NB4 (cell line): ENCODE data around the gene CLASP1.
"Not testable (repeated sequence)": the region's sequence is repeated elsewhere in the genome, so short reads cannot be mapped to it uniquely, and the experiment has no call there.

Experiments
- DNase-seq: peaks from one replicate; pipeline ENCODE4 v3.0.0; 2010; ENCODE audit warnings: low read depth
- H3K4me3 ChIP-seq: one replicate; pipeline ENCODE4 v1.5.1; 2011; ENCODE audit warnings: mild to moderate bottlenecking, low read depth, low read length, moderate library complexity
- MYC ChIP-seq: IDR thresholded peaks from 2 replicates; pipeline ENCODE4 v1.6.1; 2011; ENCODE audit warnings: low read depth, low read length
- POLR2A ChIP-seq: IDR thresholded peaks from 2 replicates; pipeline ENCODE4 v1.6.1; 2011; ENCODE audit warnings: mild to moderate bottlenecking; ENCODE audit not compliant: insufficient read length; ENCODE audit errors: extremely low read depth
- TF ChIP-seq, protein P1 (sequence below): IDR thresholded peaks from 2 replicates; pipeline ENCODE4 v1.6.1; 2011; ENCODE audit warnings: low read depth, low read length
- TF ChIP-seq, protein P2 (sequence below): IDR thresholded peaks from one replicate; pipeline ENCODE4 v1.5.1; 2012; ENCODE audit warnings: low read depth, low read length

Gene CLASP1

DNA sequence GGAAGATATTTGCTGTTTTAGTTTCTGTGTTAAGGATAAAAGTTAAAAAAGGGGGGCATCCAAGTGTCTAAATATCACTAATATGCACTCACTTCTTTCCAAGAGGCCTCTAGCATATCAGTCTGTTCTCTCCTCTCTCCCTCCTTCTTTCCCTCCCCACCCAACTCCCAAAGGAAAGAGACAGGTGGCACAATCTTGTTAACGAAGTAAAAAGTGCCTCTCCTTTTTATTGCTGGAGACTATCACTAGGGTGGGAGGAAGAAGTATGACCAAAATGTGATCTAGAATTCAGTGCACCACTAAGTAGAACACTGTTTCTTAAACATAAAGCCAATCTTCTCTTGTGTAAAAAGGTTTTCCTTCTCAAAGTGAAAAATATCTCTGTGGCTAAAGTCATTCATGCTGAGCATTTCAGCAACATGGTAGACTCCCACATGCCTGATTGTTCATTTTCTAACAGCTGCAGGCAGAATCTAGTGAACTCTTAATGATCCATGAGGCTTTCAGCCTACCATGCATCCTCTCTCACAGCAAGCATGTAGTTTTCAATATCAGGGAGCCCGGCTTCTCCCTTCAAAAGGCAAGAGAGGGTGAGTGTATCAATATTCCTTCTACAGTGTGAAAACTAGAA lies 79.1 kb downstream of the CLASP1 start:
- TF ChIP-seq MYC (no peak), POLR2A (no peak)
- TF ChIP-seq, protein P1, sequence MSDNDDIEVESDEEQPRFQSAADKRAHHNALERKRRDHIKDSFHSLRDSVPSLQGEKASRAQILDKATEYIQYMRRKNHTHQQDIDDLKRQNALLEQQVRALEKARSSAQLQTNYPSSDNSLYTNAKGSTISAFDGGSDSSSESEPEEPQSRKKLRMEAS, result no peak
- TF ChIP-seq, protein P2, sequence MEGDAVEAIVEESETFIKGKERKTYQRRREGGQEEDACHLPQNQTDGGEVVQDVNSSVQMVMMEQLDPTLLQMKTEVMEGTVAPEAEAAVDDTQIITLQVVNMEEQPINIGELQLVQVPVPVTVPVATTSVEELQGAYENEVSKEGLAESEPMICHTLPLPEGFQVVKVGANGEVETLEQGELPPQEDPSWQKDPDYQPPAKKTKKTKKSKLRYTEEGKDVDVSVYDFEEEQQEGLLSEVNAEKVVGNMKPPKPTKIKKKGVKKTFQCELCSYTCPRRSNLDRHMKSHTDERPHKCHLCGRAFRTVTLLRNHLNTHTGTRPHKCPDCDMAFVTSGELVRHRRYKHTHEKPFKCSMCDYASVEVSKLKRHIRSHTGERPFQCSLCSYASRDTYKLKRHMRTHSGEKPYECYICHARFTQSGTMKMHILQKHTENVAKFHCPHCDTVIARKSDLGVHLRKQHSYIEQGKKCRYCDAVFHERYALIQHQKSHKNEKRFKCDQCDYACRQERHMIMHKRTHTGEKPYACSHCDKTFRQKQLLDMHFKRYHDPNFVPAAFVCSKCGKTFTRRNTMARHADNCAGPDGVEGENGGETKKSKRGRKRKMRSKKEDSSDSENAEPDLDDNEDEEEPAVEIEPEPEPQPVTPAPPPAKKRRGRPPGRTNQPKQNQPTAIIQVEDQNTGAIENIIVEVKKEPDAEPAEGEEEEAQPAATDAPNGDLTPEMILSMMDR, result no peak
- no peak overlapping the region for H3K4me3 ChIP-seq
- DNase-seq, result no peak

DNA sequence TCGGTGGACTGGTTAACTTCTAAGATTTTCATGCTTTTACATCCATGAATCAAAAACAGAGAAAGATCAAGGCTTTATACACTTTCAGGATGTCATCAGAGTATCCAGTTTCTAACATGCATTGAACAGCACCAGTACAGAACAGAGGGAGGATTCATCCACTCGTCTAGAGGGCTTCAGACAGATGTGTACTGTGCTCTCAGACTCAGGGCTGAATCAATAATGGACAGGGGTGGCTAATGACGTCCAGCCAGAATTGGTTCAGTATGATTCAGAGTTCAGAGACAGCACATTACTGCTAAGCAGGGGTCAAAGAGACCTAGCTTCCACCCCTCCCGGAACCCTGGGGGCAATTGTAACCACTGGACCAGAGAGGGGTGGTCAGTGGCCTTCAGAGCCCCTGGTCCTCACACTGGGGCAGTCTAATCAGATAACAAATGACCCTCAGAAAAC lies 81.3 kb downstream of the CLASP1 start:
- H3K4me3 ChIP-seq, result no peak overlapping the region
- TF ChIP-seq MYC (no peak), POLR2A (no peak)
- TF ChIP-seq, protein P1, result no peak
- TF ChIP-seq, protein P2, result no peak
- DNase-seq, result no peak

DNA sequence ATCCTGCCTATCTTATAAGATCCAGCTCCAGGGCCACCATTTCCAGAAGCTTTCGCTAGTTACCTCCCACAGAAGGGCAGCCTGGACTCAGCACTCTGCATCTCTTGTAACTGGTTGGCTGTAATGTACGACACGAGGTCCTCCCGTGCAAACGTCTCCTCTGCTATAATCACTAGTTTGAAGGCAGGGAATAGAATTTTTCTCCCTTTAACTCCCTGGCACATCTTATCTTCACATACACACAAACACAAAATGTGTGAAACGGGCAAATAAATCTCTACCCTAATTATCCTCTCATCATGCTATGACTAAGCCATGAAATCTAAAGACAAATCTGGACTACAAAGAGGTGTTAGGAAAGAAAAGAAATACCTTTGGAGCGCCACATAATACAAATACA lies 81.8 kb downstream of the CLASP1 start:
- TF ChIP-seq POLR2A (no peak), MYC (no peak)
- TF ChIP-seq, protein P2, result no peak
- TF ChIP-seq, protein P1, result no peak
- H3K4me3 ChIP-seq, result no peak overlapping the region
- DNase-seq, result no peak

DNA sequence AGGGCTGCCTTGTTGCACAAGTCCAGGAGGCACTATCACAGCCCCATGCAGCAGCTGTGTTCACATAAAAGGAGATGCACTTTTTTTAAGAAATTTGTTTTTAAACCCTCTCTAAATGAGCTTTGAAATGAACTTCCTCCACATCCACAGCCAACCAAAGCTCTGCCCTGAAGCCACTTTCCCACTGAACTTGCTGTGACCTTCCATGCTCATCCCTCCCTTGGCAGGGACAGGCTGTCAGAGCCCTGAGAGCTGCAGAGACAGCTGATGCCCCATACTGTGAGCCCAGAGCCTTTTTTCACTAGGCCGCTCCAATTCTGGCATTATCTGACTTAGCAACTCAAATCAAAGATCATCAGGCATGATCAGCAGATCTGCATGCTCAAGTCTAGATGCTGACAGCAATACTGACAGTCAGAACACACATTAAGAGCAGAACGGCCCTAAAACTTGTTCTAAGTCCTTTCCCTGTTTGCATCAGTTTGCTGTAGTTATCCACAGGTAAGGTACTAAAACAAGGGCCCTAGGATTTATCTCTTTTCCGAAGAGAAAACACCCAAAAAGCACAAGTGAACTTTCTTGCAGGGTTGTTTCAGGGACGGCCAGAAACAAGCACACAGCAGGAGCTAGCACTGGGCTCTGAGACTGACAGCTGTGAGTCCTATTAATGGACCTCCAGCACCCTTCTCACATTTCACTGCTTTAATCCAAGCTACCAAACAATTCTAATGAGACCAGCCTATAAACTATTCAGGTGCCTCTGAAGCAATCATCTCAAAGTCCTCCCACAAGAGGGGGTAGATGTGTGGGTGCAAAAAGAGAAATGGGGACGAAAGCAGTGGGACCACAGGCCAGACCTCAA lies 83.6 kb downstream of the CLASP1 start:
- no peak for DNase-seq
- TF ChIP-seq, protein P2, result no peak
- TF ChIP-seq POLR2A, result no peak
- TF ChIP-seq, protein P1, result no peak
- TF ChIP-seq MYC, result no peak
- H3K4me3 ChIP-seq, result no peak overlapping the region

DNA sequence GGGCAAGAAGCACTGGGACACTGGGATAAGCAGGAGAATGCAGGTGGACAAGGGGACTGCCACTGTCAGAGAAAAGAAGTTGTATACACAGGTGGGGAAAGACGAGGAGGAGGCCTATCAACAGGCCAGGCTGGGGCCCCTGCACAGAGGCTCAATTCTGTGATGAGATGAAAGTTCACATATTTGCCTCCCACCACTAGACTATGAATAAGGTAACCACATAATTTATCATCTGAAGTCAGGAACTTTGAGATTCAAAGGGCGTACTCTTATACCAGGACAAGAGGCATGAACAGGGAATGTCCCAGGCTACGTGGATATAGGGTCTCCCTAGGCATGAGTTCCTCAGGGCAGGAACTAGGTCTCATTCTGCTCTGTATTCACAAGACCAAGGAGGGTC lies 84.4 kb downstream of the CLASP1 start:
- DNase-seq, result no peak
- TF ChIP-seq POLR2A, result no peak
- TF ChIP-seq, protein P2, result no peak
- TF ChIP-seq MYC, result no peak
- TF ChIP-seq, protein P1, result no peak
- H3K4me3 ChIP-seq, result no peak overlapping the region

DNA sequence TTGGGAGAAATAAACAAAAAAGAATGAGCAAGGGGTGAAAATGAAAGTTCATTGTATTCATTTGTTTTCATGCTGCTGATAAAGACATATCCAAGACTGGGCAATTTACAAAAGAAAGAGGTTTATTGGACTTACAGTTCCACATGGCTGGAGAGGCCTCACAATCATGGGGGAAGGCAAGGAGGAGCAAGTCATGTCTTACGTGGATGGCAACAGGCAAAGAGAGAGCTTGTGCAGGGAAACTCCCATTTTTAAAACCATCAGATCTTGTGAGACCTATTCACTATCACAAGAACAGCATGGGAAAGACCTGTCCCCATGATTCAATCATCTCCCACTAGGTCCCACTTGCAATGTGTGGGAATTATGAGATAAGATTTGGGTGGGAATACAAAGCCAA lies 85.5 kb downstream of the CLASP1 start:
- H3K4me3 ChIP-seq, DNase-seq: not testable (repeated sequence)
